Fibroblast of pulmonary artery (primary cell): ENCODE results near the gene PDE11A.
A peak's percentile ranks its signal among the peaks of the same experiment; 100 is the strongest.

Experiments used
- DNase-seq: peaks from one replicate; pipeline ENCODE4 v3.0.0-alpha.2; 2010; ENCODE audit warnings: low read depth
- H3K4me3 ChIP-seq: replicated peaks from 2 replicates; pipeline ENCODE4 v1.5.1; 2011; ENCODE audit warnings: low read depth, mild to moderate bottlenecking, control low read depth, low read length, moderate library complexity
- CTCF ChIP-seq: IDR thresholded peaks from 2 replicates; pipeline ENCODE4 v1.5.1; 2011; ENCODE audit warnings: mild to moderate bottlenecking, control low read depth, low read length, inconsistent platforms; ENCODE audit errors: missing control alignments

PDE11A gene

GRCh38 chr2:177756336-177756735 is 316.2 kb downstream of the PDE11A start:
- DNase-seq = no peak
- no peak for TF ChIP-seq CTCF
- no peak overlapping the region for H3K4me3 ChIP-seq

- H3K4me3 ChIP-seq = no peak overlapping the region
- TF ChIP-seq CTCF = no peak
- DNase-seq = no peak
These were observed 318.1 kb downstream of the PDE11A start for GRCh38 chr2:177754492-177754873.

GRCh38 chr2:177753682-177754491 is 318.7 kb downstream of the PDE11A start:
- no peak for TF ChIP-seq CTCF
- no peak overlapping the region for H3K4me3 ChIP-seq
- peak; percentile 82 for DNase-seq

- no peak overlapping the region for H3K4me3 ChIP-seq
- TF ChIP-seq CTCF = no peak
These were observed 324.2 kb downstream of the PDE11A start for GRCh38 chr2:177748360-177748759.

GRCh38 chr2:177747384-177747783 is 325.2 kb downstream of the PDE11A start:
- H3K4me3 ChIP-seq = no peak overlapping the region
- TF ChIP-seq CTCF = no peak
- no peak for DNase-seq

More at GRCh38 chr2:177748360-177748759, 324.2 kb downstream of the PDE11A start:
- no peak for DNase-seq

- no peak for TF ChIP-seq CTCF
- no peak overlapping the region for H3K4me3 ChIP-seq
- DNase-seq = no peak
These were observed 326.2 kb downstream of the PDE11A start for GRCh38 chr2:177746358-177746757.

- no peak for TF ChIP-seq CTCF
- no peak for DNase-seq
- H3K4me3 ChIP-seq = no peak overlapping the region
These were observed 327.0 kb downstream of the PDE11A start for GRCh38 chr2:177745531-177745930.
